Endothelial cell of umbilical vein (primary cell): ENCODE data around the gene LHPP. TPM values are rescaled to one million over a fixed set of nuclear protein-coding genes. Genes with fewer than 3 reads are reported as not detected.

Source experiments
- BruUV-seq: library from RNA; stranded (reverse); fragments of 400-500 nt; replicated peaks from 2 replicates; lab custom pipeline; 2021; lab: Mats Ljungman, UMichigan
- CTCF ChIA-PET: fragments of 300-600, 350-600 bp; sonication (Branson Sonifier 250); formaldehyde crosslinking; loops from one replicate; lab custom pipeline; 2021; ENCODE audit warnings: antibody characterized with exemption, inconsistent platforms; lab: Charles Lee
- POLR2A ChIA-PET: fragments of 300-600, 350-600 bp; sonication (Branson Sonifier 250); formaldehyde crosslinking; loops from one replicate; lab custom pipeline; 2021; ENCODE audit warnings: antibody characterized with exemption, inconsistent platforms; lab: Charles Lee
- DNase-seq: peaks from one replicate; pipeline ENCODE4 v3.0.0-alpha.2; 2011; ENCODE audit warnings: low read depth, low spot score
- FAIRE-seq: peaks from 2 replicates; lab custom pipeline; 2011; peaks lifted over from hg19 to GRCh38; lab: Jason Lieb, UNC
- H2AFZ ChIP-seq: 2 replicates; pipeline ENCODE4 v1.6.0; 2012; ENCODE audit warnings: low read depth, low read length, control low read depth, inconsistent platforms
- H3K27ac ChIP-seq: 2 replicates; pipeline ENCODE4 v1.5.1; 2011; ENCODE audit warnings: low read depth, mild to moderate bottlenecking, control low read depth, low read length, moderate library complexity; ENCODE audit not compliant: insufficient read depth
- H3K27me3 ChIP-seq, 2 experiments: 2 replicates each; pipeline versions ENCODE4 v1.6.0 to v1.6.1; 2011; ENCODE audit warnings: low read length in 2 of 2, mixed read lengths in 1 of 2; ENCODE audit not compliant: control insufficient read depth in 2 of 2, insufficient read depth in 2 of 2
- H3K36me3 ChIP-seq, 2 experiments: 2 replicates in 1 of 2; 3 replicates in 1 of 2; pipeline ENCODE4 v1.5.1; 2011; ENCODE audit warnings: low read length in 2 of 2, mild to moderate bottlenecking in 1 of 2, moderate library complexity in 1 of 2; ENCODE audit not compliant: control insufficient read depth in 2 of 2, insufficient read depth in 2 of 2; ENCODE audit errors: extremely low read depth in 1 of 2
- H3K4me1 ChIP-seq: 3 replicates; pipeline ENCODE4 v1.5.1; 2011; ENCODE audit warnings: mild to moderate bottlenecking, low read length; ENCODE audit not compliant: control insufficient read depth, insufficient read depth; ENCODE audit errors: extremely low read depth
- H3K4me2 ChIP-seq: 2 replicates; pipeline ENCODE4 v1.6.1; 2011; ENCODE audit warnings: low read length, control low read depth, mixed read lengths; ENCODE audit not compliant: insufficient read depth
- H3K4me3 ChIP-seq, 3 experiments: fragments of 200-600 bp in 1 of 3; sonication (generic), shearing (Covaris generic) in 1 of 3; replicated peaks in 1 of 3; 2 replicates each; pipeline ENCODE4 v1.5.1; 2011 to 2016; ENCODE audit warnings: control low read depth in 3 of 3, low read length in 3 of 3, mild to moderate bottlenecking in 2 of 3, inconsistent platforms in 1 of 3, low read depth in 1 of 3, moderate library complexity in 1 of 3; ENCODE audit not compliant: insufficient read depth in 1 of 3
- H3K79me2 ChIP-seq: 2 replicates; pipeline ENCODE4 v1.6.0; 2012; ENCODE audit warnings: low read length, inconsistent platforms; ENCODE audit not compliant: control insufficient read depth, insufficient read depth
- H3K9ac ChIP-seq: replicated peaks from 2 replicates; pipeline ENCODE3; 2011; ENCODE audit warnings: low read length, control low read depth; ENCODE audit not compliant: insufficient read depth; ENCODE audit errors: extremely low read depth
- H3K9me1 ChIP-seq: replicated peaks from 3 replicates; pipeline ENCODE4 v1.6.0; 2011; ENCODE audit warnings: mild to moderate bottlenecking, low read length; ENCODE audit not compliant: control insufficient read depth, insufficient read depth; ENCODE audit errors: extremely low read depth
- H3K9me3 ChIP-seq: replicated peaks from 2 replicates; pipeline ENCODE4 v1.5.1; 2012; ENCODE audit warnings: low read length, inconsistent platforms; ENCODE audit not compliant: control insufficient read depth, insufficient read depth
- H4K20me1 ChIP-seq: replicated peaks from 2 replicates; pipeline ENCODE3; 2011; ENCODE audit warnings: mild to moderate bottlenecking, low read length; ENCODE audit not compliant: control insufficient read depth, insufficient read depth; ENCODE audit errors: extremely low read depth
- CTCF ChIP-seq, 2 donors: IDR thresholded peaks; 1 replicate in 1 of 2; 2 replicates in 1 of 2; pipeline ENCODE4 v1.5.1; 2011; ENCODE audit warnings: low read length in 2 of 2, mild to moderate bottlenecking in 2 of 2, moderate library complexity in 2 of 2, control low read depth in 1 of 2, inconsistent platforms in 1 of 2, low read depth in 1 of 2; ENCODE audit not compliant: insufficient read depth in 1 of 2; ENCODE audit errors: extremely low read depth in 1 of 2
- EZH2 ChIP-seq: IDR thresholded peaks from 2 replicates; pipeline ENCODE4 v1.6.1; 2012; ENCODE audit warnings: borderline replicate concordance, low read depth, mild to moderate bottlenecking, moderate library complexity, low read length, inconsistent platforms; ENCODE audit not compliant: severe bottlenecking
- FOS ChIP-seq: IDR thresholded peaks from 2 replicates; pipeline ENCODE4 v1.6.1; 2011; ENCODE audit warnings: mild to moderate bottlenecking, low read length, moderate library complexity, borderline replicate concordance; ENCODE audit not compliant: insufficient read depth
- GATA2 ChIP-seq: IDR thresholded peaks from 2 replicates; pipeline ENCODE4 v1.7.0; 2011; ENCODE audit warnings: low read depth, mild to moderate bottlenecking, moderate library complexity, mixed read lengths, low read length; ENCODE audit not compliant: insufficient read length, insufficient read depth
- JUN ChIP-seq: IDR thresholded peaks from 2 replicates; pipeline ENCODE4 v1.6.1; 2011; ENCODE audit warnings: borderline replicate concordance, low read depth; ENCODE audit not compliant: insufficient read length, insufficient read depth
- MYC ChIP-seq: IDR thresholded peaks from one replicate; pipeline ENCODE4 v1.6.1; 2011; ENCODE audit warnings: mild to moderate bottlenecking, low read depth, low read length
- POLR2A ChIP-seq: IDR thresholded peaks from 2 replicates; pipeline ENCODE4 v1.6.1; 2012; ENCODE audit warnings: low read depth, mild to moderate bottlenecking, control low read depth, low read length
- POLR2AphosphoS5 ChIP-seq: IDR thresholded peaks from 2 replicates; pipeline ENCODE4 v1.6.1; 2012; ENCODE audit warnings: low read depth, mild to moderate bottlenecking, control low read depth, low read length, moderate library complexity; ENCODE audit not compliant: insufficient read depth
- dilution Hi-C: fragments of 300-500 bp; cut with MboI; formaldehyde crosslinking; loops from one replicate; pipeline ENCODE4 v1.15.0; 2019; ENCODE audit warnings: low sequenced_read_pairs; ENCODE audit not compliant: extremely low pct_ligation_motif_present
- intact Hi-C: fragments of 100-400 bp; cut with micrococcal nuclease; formaldehyde crosslinking; loops from one replicate; pipeline ENCODE4 v1.10.0; 2022
- polyA plus RNA-seq, 4 experiments: library from polyadenylated mRNA; depleted of rRNA in 3 of 4; stranded (reverse) in 3 of 4; unstranded in 1 of 4; fragments of >200 nt; gene quantifications; 2 replicates each; pipeline versions ENCODE4 v1.2.1 to v1.2.3, GENCODE V29; 2011 to 2012; ENCODE audit warnings: missing spikeins in 1 of 4
- total RNA-seq: library from RNA; stranded (reverse); gene quantifications from 2 replicates; pipeline ENCODE4 v1.2.3, GENCODE V29; 2021
- TF ChIP-seq, protein P1 (sequence below): IDR thresholded peaks from 2 replicates; pipeline ENCODE4 v1.6.1; 2011; ENCODE audit not compliant: insufficient read depth, insufficient read length

The LHPP gene
- total and polyA plus RNA-seq, 2 donors (not counting 3 experiments of a cell fraction or from before 2014, with no cell fraction given) = 5.8 to 11.2 TPM

- H4K20me1 ChIP-seq = no peaks in the 10 kb centered on the region
- H3K4me1 ChIP-seq = no peaks in the 10 kb centered on the region
- H3K27me3 ChIP-seq = no peaks in the 10 kb centered on the region
- TF ChIP-seq EZH2 (no peak), POLR2AphosphoS5 (no peak), JUN (no peak)
- DNase-seq = no peak
- FAIRE-seq = no peak
- no peak overlapping the region for H3K4me3 ChIP-seq
- CTCF ChIA-PET = no interaction called here
- H3K9me3 ChIP-seq = no peaks in the 10 kb centered on the region
- intact Hi-C loops (no loop called here), dilution Hi-C loops (no loop called here)
- H3K9me1 ChIP-seq = no peaks in the 10 kb centered on the region
- H3K79me2 ChIP-seq = no peaks in the 10 kb centered on the region
- no peak overlapping the region for H3K9ac ChIP-seq
- POLR2A ChIA-PET = no interaction called here
- no peak overlapping the region for H3K4me2 ChIP-seq
- no TSS peak for BruUV-seq
- H3K27ac ChIP-seq = no peak overlapping the region
- no peaks in the 10 kb centered on the region for H3K36me3 ChIP-seq
- H2AFZ ChIP-seq = no peak overlapping the region
Observed at GRCh38 chr10:124468624-124469023, 7.0 kb downstream of the LHPP start.

GRCh38 chr10:124469956-124470484 is 8.4 kb downstream of the LHPP start:
- BruUV-seq = no TSS peak
- Histone ChIP-seq H3K9me3 (no peaks in the 10 kb centered on the region), H3K9ac (no peak overlapping the region), H2AFZ (no peak overlapping the region), H3K27me3 (no peaks in the 10 kb centered on the region), H3K36me3 (no peaks in the 10 kb centered on the region), H3K4me1 (no peaks in the 10 kb centered on the region), H3K27ac (no peak overlapping the region), H4K20me1 (no peaks in the 10 kb centered on the region), H3K79me2 (no peaks in the 10 kb centered on the region), H3K4me2 (no peak overlapping the region), H3K9me1 (no peaks in the 10 kb centered on the region), H3K4me3 (no peak overlapping the region)
- ChIA-PET CTCF (no interaction called here), POLR2A (no interaction called here)
- dilution Hi-C loops = no loop called here
- DNase-seq (no peak), FAIRE-seq (no peak)
- TF ChIP-seq MYC = no peak
- TF ChIP-seq EZH2 = no peak
- TF ChIP-seq, protein P1, sequence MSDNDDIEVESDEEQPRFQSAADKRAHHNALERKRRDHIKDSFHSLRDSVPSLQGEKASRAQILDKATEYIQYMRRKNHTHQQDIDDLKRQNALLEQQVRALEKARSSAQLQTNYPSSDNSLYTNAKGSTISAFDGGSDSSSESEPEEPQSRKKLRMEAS = no peak
- no peak for TF ChIP-seq JUN
- TF ChIP-seq POLR2AphosphoS5 = no peak
- TF ChIP-seq GATA2 = no peak
- TF ChIP-seq FOS = no peak
- no peak for TF ChIP-seq POLR2A
- no peak for TF ChIP-seq CTCF (IDR thresholded peaks at IDR 0.05; ENCODE audit: extremely low read depth in 1 of 2, insufficient read depth in 1 of 2, low read depth in 1 of 2, low read length in 2 of 2)
- intact Hi-C loops = no loop called here
